Tibial nerve (tissue), 4 donors: ENCODE results near the gene BMP5.

Source experiments
- CTCF ChIP-seq, 5 experiments: fragments of 200-600 bp in 3 of 5; fragments of 450-650 bp in 2 of 5; sonication (generic) in 3 of 5; IDR thresholded peaks; one replicate each; pipeline ENCODE4 v1.5.1; 2016 to 2019; ENCODE audit warnings: antibody characterized with exemption in 5 of 5, mild to moderate bottlenecking in 3 of 5, moderate library complexity in 2 of 5
- EP300 ChIP-seq, 2 donors: sonication (generic); formaldehyde crosslinking; IDR thresholded peaks; one replicate each; pipeline ENCODE4 v1.6.1; 2017; ENCODE audit warnings: antibody characterized with exemption in 2 of 2, mild to moderate bottlenecking in 1 of 2
- POLR2A ChIP-seq, 2 donors: fragments of 450-650 bp; IDR thresholded peaks; one replicate each; pipeline ENCODE4 v1.6.1; 2017; ENCODE audit warnings: antibody characterized with exemption in 2 of 2, mild to moderate bottlenecking in 2 of 2, moderate library complexity in 2 of 2

- TF ChIP-seq POLR2A (IDR thresholded peaks at IDR 0.05), result no peak
- no peak for TF ChIP-seq CTCF (IDR thresholded peaks at IDR 0.05)
- no peak for TF ChIP-seq EP300 (IDR thresholded peaks at IDR 0.05)
Observed at GRCh38 chr6:55918639-55919038, 43.2 kb upstream of the BMP5 start.
